IMR-90 (cell line): ENCODE data around the gene TBX4.

Experiments used
- FOS ChIP-seq: fragments of 150-350 bp; IDR thresholded peaks from 2 replicates; pipeline ENCODE4 v1.6.1; 2016; ENCODE audit warnings: low read depth, low read length
- POLR2A ChIP-seq: IDR thresholded peaks from 2 replicates; pipeline ENCODE4 v1.6.1; 2012; ENCODE audit warnings: mild to moderate bottlenecking, low read depth, low read length
- RCOR1 ChIP-seq: IDR thresholded peaks from 2 replicates; pipeline ENCODE4 v1.6.1; 2012; ENCODE audit warnings: mild to moderate bottlenecking, low read length, improper control_type of control experiment; ENCODE audit not compliant: insufficient replicate concordance
- TF ChIP-seq, protein P1 (sequence below): conservative IDR thresholded peaks from 2 replicates; pipeline ENCODE4 v1.5.1; 2012; ENCODE audit warnings: mild to moderate bottlenecking, low read depth, low read length, improper control_type of control experiment

DNA sequence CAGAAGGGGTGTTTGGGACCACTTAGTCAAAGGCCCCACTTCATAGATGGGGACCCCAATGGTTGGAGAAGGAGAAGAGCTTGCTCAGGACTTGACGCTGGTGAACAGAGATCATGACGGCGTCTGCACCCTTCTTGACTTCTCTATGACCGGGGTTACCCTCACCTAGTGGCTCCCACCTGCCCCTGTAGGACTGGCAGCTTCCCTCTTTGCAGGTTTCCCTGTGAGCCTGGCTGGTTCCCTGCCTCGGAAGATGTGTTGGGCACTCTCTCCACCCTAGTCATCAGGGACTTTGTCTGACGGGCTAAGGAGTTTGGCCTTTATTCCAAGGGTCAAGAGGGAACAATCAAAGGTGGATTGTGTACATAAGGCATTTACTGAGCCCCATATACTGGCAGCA is 22.7 kb downstream of the TBX4 start:
- TF ChIP-seq POLR2A, result no peak
- TF ChIP-seq, protein P1, sequence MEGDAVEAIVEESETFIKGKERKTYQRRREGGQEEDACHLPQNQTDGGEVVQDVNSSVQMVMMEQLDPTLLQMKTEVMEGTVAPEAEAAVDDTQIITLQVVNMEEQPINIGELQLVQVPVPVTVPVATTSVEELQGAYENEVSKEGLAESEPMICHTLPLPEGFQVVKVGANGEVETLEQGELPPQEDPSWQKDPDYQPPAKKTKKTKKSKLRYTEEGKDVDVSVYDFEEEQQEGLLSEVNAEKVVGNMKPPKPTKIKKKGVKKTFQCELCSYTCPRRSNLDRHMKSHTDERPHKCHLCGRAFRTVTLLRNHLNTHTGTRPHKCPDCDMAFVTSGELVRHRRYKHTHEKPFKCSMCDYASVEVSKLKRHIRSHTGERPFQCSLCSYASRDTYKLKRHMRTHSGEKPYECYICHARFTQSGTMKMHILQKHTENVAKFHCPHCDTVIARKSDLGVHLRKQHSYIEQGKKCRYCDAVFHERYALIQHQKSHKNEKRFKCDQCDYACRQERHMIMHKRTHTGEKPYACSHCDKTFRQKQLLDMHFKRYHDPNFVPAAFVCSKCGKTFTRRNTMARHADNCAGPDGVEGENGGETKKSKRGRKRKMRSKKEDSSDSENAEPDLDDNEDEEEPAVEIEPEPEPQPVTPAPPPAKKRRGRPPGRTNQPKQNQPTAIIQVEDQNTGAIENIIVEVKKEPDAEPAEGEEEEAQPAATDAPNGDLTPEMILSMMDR, result no peak
- TF ChIP-seq RCOR1, result no peak
- TF ChIP-seq FOS, result no peak
